ENCODE measurements around the gene ASIC2.

The ASIC2 gene

GRCh38 chr17:33287096-33287725 is 5.9 kb downstream of the ASIC2 start:
- no peak for DNase-seq (ENCODE audit: low read depth)

GRCh38 chr17:33285413-33285812 is 7.7 kb downstream of the ASIC2 start:
- DNase-seq (ENCODE audit: low read depth) = no peak

GRCh38 chr17:33284022-33284421 is 9.1 kb downstream of the ASIC2 start:
- DNase-seq (ENCODE audit: low read depth) = no peak

GRCh38 chr17:33280162-33280943 is 12.7 kb downstream of the ASIC2 start:
- DNase-seq (ENCODE audit: low read depth) = no peak

- no peak for DNase-seq (ENCODE audit: low read depth)
Observed at GRCh38 chr17:33277436-33278100, 15.5 kb downstream of the ASIC2 start.

GRCh38 chr17:33273743-33274410 is 19.2 kb downstream of the ASIC2 start:
- no peak for DNase-seq (ENCODE audit: low read depth)

- no peak for DNase-seq (ENCODE audit: low read depth)
Observed at GRCh38 chr17:33273271-33273670, 19.8 kb downstream of the ASIC2 start.

- no peak for DNase-seq (ENCODE audit: low read depth)
Observed at GRCh38 chr17:33272438-33272837, 20.7 kb downstream of the ASIC2 start.

GRCh38 chr17:33269337-33270060 is 23.6 kb downstream of the ASIC2 start:
- no peak for DNase-seq (ENCODE audit: low read depth)

GRCh38 chr17:33267851-33268548 is 25.1 kb downstream of the ASIC2 start:
- no peak for DNase-seq (ENCODE audit: low read depth)

GRCh38 chr17:33267271-33267790 is 25.8 kb downstream of the ASIC2 start:
- DNase-seq (ENCODE audit: low read depth) = no peak

GRCh38 chr17:33266611-33267010 is 26.5 kb downstream of the ASIC2 start:
- DNase-seq (ENCODE audit: low read depth) = no peak

GRCh38 chr17:33266116-33266515 is 27.0 kb downstream of the ASIC2 start:
- DNase-seq (ENCODE audit: low read depth) = no peak

- DNase-seq (ENCODE audit: low read depth) = no peak
Observed at GRCh38 chr17:33263396-33263795, 29.7 kb downstream of the ASIC2 start.

- DNase-seq (ENCODE audit: low read depth) = no peak
Observed at GRCh38 chr17:33262266-33263123, 30.6 kb downstream of the ASIC2 start.

GRCh38 chr17:33261820-33262219 is 31.3 kb downstream of the ASIC2 start:
- DNase-seq (ENCODE audit: low read depth) = no peak

GRCh38 chr17:33260638-33261037 is 32.5 kb downstream of the ASIC2 start:
- DNase-seq (ENCODE audit: low read depth) = no peak

GRCh38 chr17:33258296-33258695 is 34.8 kb downstream of the ASIC2 start:
- DNase-seq (ENCODE audit: low read depth) = no peak

GRCh38 chr17:33245183-33245582 is 47.9 kb downstream of the ASIC2 start:
- DNase-seq (ENCODE audit: low read depth) = no peak

GRCh38 chr17:33243732-33244131 is 49.4 kb downstream of the ASIC2 start:
- no peak for DNase-seq (ENCODE audit: low read depth)
